EH (cell line): Measurements from ENCODE around the gene CD226.
A peak's percentile ranks its signal among the peaks of the same experiment; 100 is the strongest.
"Not testable (repeated sequence)": the region's sequence is repeated elsewhere in the genome, so short reads cannot be mapped to it uniquely, and the experiment has no call there.

Experiments
- DNase-seq: peaks from one replicate; pipeline ENCODE4 v3.0.0-alpha.2; 2015; ENCODE audit warnings: low read depth

The CD226 gene

GRCh38 chr18:69947361-69948133 is at the start of gene CD226:
TSS of gene CD226 (minus strand) at chr18:69947873. CDS start at chr18:69947406, 467 bp downstream.
- no peak for DNase-seq

- no peak for DNase-seq
Measured at GRCh38 chr18:69996951-69997798, 49.5 kb upstream of the CD226 start.

- no peak for DNase-seq
Measured at GRCh38 chr18:69996417-69996816, 48.7 kb upstream of the CD226 start.

- no peak for DNase-seq
Measured at GRCh38 chr18:69995774-69996173, 48.1 kb upstream of the CD226 start.

- peak; percentile 53 for DNase-seq
Measured at GRCh38 chr18:69992776-69993175, 45.1 kb upstream of the CD226 start.

GRCh38 chr18:69987870-69988269 is 40.2 kb upstream of the CD226 start:
- no peak for DNase-seq

GRCh38 chr18:69985239-69985638 is 37.6 kb upstream of the CD226 start:
- no peak for DNase-seq

- no peak for DNase-seq
Measured at GRCh38 chr18:69982417-69982816, 34.7 kb upstream of the CD226 start.

- no peak for DNase-seq
Measured at GRCh38 chr18:69981948-69982347, 34.3 kb upstream of the CD226 start.

GRCh38 chr18:69980982-69981804 is 33.5 kb upstream of the CD226 start:
- DNase-seq, result no peak

GRCh38 chr18:69980509-69980908 is 32.8 kb upstream of the CD226 start:
- DNase-seq, result no peak

GRCh38 chr18:69978732-69979715 is 31.4 kb upstream of the CD226 start:
- DNase-seq, result no peak

GRCh38 chr18:69975294-69975693 is 27.6 kb upstream of the CD226 start:
- DNase-seq, result not testable (repeated sequence)

- peak; percentile 75 for DNase-seq
Measured at GRCh38 chr18:69974365-69974764, 26.7 kb upstream of the CD226 start.

GRCh38 chr18:69969491-69969890 is 21.8 kb upstream of the CD226 start:
- DNase-seq, result no peak

- no peak for DNase-seq
Measured at GRCh38 chr18:69968039-69968438, 20.4 kb upstream of the CD226 start.

GRCh38 chr18:69963196-69963595 is 15.5 kb upstream of the CD226 start:
- no peak for DNase-seq

GRCh38 chr18:69961718-69962117 is 14.0 kb upstream of the CD226 start:
- no peak for DNase-seq

- no peak for DNase-seq
Measured at GRCh38 chr18:69958422-69958821, 10.7 kb upstream of the CD226 start.

- no peak for DNase-seq
Measured at GRCh38 chr18:69957747-69958146, 10.1 kb upstream of the CD226 start.
